Measurements from ENCODE around the gene PAK1.

DNA sequence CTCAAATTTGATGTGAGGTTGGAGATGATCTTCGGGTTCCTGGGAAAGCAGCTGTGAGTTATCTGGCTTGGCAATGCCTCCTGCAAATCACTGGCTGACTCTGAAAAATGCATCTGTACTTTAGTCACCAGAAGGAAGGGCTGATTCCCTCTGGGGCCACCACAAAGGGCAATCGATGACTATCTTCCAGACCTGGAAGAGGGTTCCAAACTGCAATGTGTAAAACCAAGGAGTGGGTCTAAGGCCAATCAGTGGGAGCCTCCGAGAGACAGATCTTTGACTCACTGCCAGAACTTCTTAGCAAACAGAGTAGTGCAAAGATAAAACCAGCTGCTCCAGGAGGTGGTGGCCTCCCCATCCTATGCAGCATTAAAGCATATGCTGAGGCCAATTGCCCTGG is 29.1 kb upstream of the PAK1 start:
- TF ChIP-seq CTCF (IDR thresholded peaks at IDR 0.05) (no peak), POLR2A (IDR thresholded peaks at IDR 0.05) (no peak)
